NK-92 treated with Interleukin-12 subunit alpha and Interleukin-12 subunit beta, amount 100 ng/mL, for 24 hours (cell line): Measurements from ENCODE around the gene MPLKIP.
"Not testable (repeated sequence)": the region's sequence is repeated elsewhere in the genome, so short reads cannot be mapped to it uniquely, and the experiment has no call there.

Experiments
- DNase-seq: peaks from one replicate; lab custom pipeline; 2025; lab: John Stamatoyannopoulos, UW

The MPLKIP gene

GRCh38 chr7:40133561-40134427 is 628 bp downstream of the MPLKIP start:
- no peak for DNase-seq

GRCh38 chr7:40122940-40123254 is 11.5 kb downstream of the MPLKIP start:
- no peak for DNase-seq

- DNase-seq, result not testable (repeated sequence)
Observed at GRCh38 chr7:40122100-40122939, 12.1 kb downstream of the MPLKIP start.

- DNase-seq, result no peak
Observed at GRCh38 chr7:40120020-40120419, 14.4 kb downstream of the MPLKIP start.

GRCh38 chr7:40118201-40118600 is 16.2 kb downstream of the MPLKIP start:
- DNase-seq, result not testable (repeated sequence)

GRCh38 chr7:40117199-40117598 is 17.2 kb downstream of the MPLKIP start:
- not testable (repeated sequence) for DNase-seq

- no peak for DNase-seq
Observed at GRCh38 chr7:40115936-40116335, 18.5 kb downstream of the MPLKIP start.

GRCh38 chr7:40105879-40106473 is 28.4 kb downstream of the MPLKIP start:
- DNase-seq, result no peak

- no peak for DNase-seq
Observed at GRCh38 chr7:40102897-40103296, 31.5 kb downstream of the MPLKIP start.

- no peak for DNase-seq
Observed at GRCh38 chr7:40101201-40101600, 33.2 kb downstream of the MPLKIP start.

- DNase-seq, result no peak
Observed at GRCh38 chr7:40099837-40100236, 34.6 kb downstream of the MPLKIP start.

GRCh38 chr7:40098810-40099209 is 35.6 kb downstream of the MPLKIP start:
- DNase-seq, result no peak

GRCh38 chr7:40097728-40098127 is 36.7 kb downstream of the MPLKIP start:
- no peak for DNase-seq

- DNase-seq, result no peak
Observed at GRCh38 chr7:40095695-40096327, 38.6 kb downstream of the MPLKIP start.

- no peak for DNase-seq
Observed at GRCh38 chr7:40095230-40095629, 39.2 kb downstream of the MPLKIP start.

- DNase-seq, result no peak
Observed at GRCh38 chr7:40093631-40094350, 40.6 kb downstream of the MPLKIP start.

- DNase-seq, result no peak
Observed at GRCh38 chr7:40092182-40092581, 42.2 kb downstream of the MPLKIP start.

- no peak for DNase-seq
Observed at GRCh38 chr7:40077849-40078248, 56.6 kb downstream of the MPLKIP start.
